HepG2 (cell line): ENCODE data around the gene EIF5. TPM values are rescaled to one million over a fixed set of nuclear protein-coding genes. Genes with fewer than 3 reads are reported as not detected.

Experiments used
- CBX2 ChIP-seq, 2 experiments: fragments of 200-600 bp in 1 of 2; sonication (generic); formaldehyde crosslinking in 1 of 2; IDR thresholded peaks; 2 replicates each; pipeline versions ENCODE4 v1.7.0 to v1.8.1; 2018 to 2022; ENCODE audit warnings: low read depth in 2 of 2, low read length in 1 of 2, mild to moderate bottlenecking in 1 of 2, missing genetic modification reagents in 1 of 2
- CC2D1A ChIP-seq: sonication (generic); formaldehyde crosslinking; IDR thresholded peaks from 2 replicates; pipeline ENCODE4 v1.8.1; 2023; ENCODE audit warnings: mild to moderate bottlenecking, missing genetic modification reagents
- CEBPB ChIP-seq: IDR thresholded peaks from 2 replicates; pipeline ENCODE4 v1.6.1; 2011; ENCODE audit warnings: low read depth, low read length, improper control_type of control experiment, borderline replicate concordance
- CHD4 ChIP-seq: fragments of 200-600 bp; sonication (generic); IDR thresholded peaks from 2 replicates; pipeline ENCODE4 v1.7.0; 2017; ENCODE audit warnings: mild to moderate bottlenecking, low read length, borderline replicate concordance
- FOXJ3 ChIP-seq: sonication (generic); formaldehyde crosslinking; IDR thresholded peaks from 2 replicates; pipeline ENCODE4 v1.4.0; 2020; ENCODE audit warnings: missing genetic modification reagents, mild to moderate bottlenecking, borderline replicate concordance
- IRF2 ChIP-seq: IDR thresholded peaks from 2 replicates; pipeline ENCODE4 v1.6.1; 2018; ENCODE audit warnings: missing genetic modification reagents, missing compliant biosample characterization
- LBX2 ChIP-seq: sonication (generic); formaldehyde crosslinking; IDR thresholded peaks from 2 replicates; pipeline ENCODE4 v1.5.0; 2020; ENCODE audit warnings: missing genetic modification reagents, mild to moderate bottlenecking, borderline replicate concordance
- MED13 ChIP-seq: sonication (generic); formaldehyde crosslinking; IDR thresholded peaks from 2 replicates; pipeline ENCODE4 v1.5.0; 2020; ENCODE audit warnings: missing genetic modification reagents
- MLX ChIP-seq: IDR thresholded peaks from 2 replicates; pipeline ENCODE4 v1.6.1; 2016
- NFE2L1 ChIP-seq: sonication (generic); formaldehyde crosslinking; IDR thresholded peaks from 2 replicates; pipeline ENCODE4 v1.4.0; 2020; ENCODE audit warnings: missing genetic modification reagents, mild to moderate bottlenecking, borderline replicate concordance
- NR2F1 ChIP-seq, 2 experiments: fragments of 450-650 bp in 1 of 2; formaldehyde crosslinking in 1 of 2; IDR thresholded peaks; 2 replicates each; pipeline versions ENCODE4 v1.5.0 to v1.6.1; 2016 to 2020; ENCODE audit warnings: mild to moderate bottlenecking in 1 of 2, missing compliant biosample characterization in 1 of 2, missing genetic modification reagents in 1 of 2, moderate library complexity in 1 of 2
- PAF1 ChIP-seq: IDR thresholded peaks from 2 replicates; pipeline ENCODE4 v1.6.1; 2016; ENCODE audit warnings: missing genetic modification reagents, missing compliant biosample characterization
- PAX8 ChIP-seq: sonication (generic); formaldehyde crosslinking; IDR thresholded peaks from 2 replicates; pipeline ENCODE4 v1.8.0; 2022; ENCODE audit warnings: mild to moderate bottlenecking, missing genetic modification reagents, borderline replicate concordance
- POGZ ChIP-seq: sonication (generic); formaldehyde crosslinking; IDR thresholded peaks from 2 replicates; pipeline ENCODE4 v1.4.0; 2020; ENCODE audit warnings: mild to moderate bottlenecking, missing genetic modification reagents
- RAD51 ChIP-seq: fragments of 450-650 bp; IDR thresholded peaks from 2 replicates; pipeline ENCODE4 v1.6.1; 2016; ENCODE audit warnings: borderline replicate concordance
- RFXANK ChIP-seq: IDR thresholded peaks from 2 replicates; pipeline ENCODE4 v1.6.1; 2016
- SMYD3 ChIP-seq: sonication (generic); formaldehyde crosslinking; IDR thresholded peaks from 2 replicates; pipeline ENCODE4 v1.8.1; 2023; ENCODE audit warnings: mild to moderate bottlenecking, missing genetic modification reagents
- SPEN ChIP-seq: sonication (generic); formaldehyde crosslinking; IDR thresholded peaks from 2 replicates; pipeline ENCODE4 v1.5.1; 2020; ENCODE audit warnings: low read depth, mild to moderate bottlenecking, missing genetic modification reagents
- SRSF4 ChIP-seq: fragments of 200-400 bp; formaldehyde crosslinking; IDR thresholded peaks from one replicate; pipeline ENCODE4 v1.6.1; 2018; ENCODE audit warnings: mild to moderate bottlenecking, low read depth, low read length, moderate library complexity; ENCODE audit not compliant: poor library complexity, severe bottlenecking
- TAF1 ChIP-seq: sonication (generic); formaldehyde crosslinking; IDR thresholded peaks from 2 replicates; pipeline ENCODE4 v1.4.0; 2020; ENCODE audit warnings: missing genetic modification reagents
- TAF15 ChIP-seq: fragments of 200-400 bp; formaldehyde crosslinking; IDR thresholded peaks from one replicate; pipeline ENCODE4 v1.6.1; 2018; ENCODE audit warnings: mild to moderate bottlenecking, low read depth, low read length; ENCODE audit not compliant: poor library complexity, severe bottlenecking
- U2AF2 ChIP-seq: fragments of 200-400 bp; formaldehyde crosslinking; IDR thresholded peaks from 2 replicates; pipeline ENCODE4 v1.6.1; 2017; ENCODE audit warnings: low read depth, mild to moderate bottlenecking, low read length
- ZMAT5 ChIP-seq: sonication (generic); formaldehyde crosslinking; IDR thresholded peaks from 2 replicates; pipeline ENCODE4 v1.5.0; 2020; ENCODE audit warnings: mild to moderate bottlenecking, low read depth, missing genetic modification reagents, borderline replicate concordance
- ZNF121 ChIP-seq: sonication (generic); formaldehyde crosslinking; IDR thresholded peaks from 2 replicates; pipeline ENCODE4 v1.5.0; 2020; ENCODE audit warnings: mild to moderate bottlenecking, missing genetic modification reagents
- ZNF362 ChIP-seq: sonication (generic); formaldehyde crosslinking; IDR thresholded peaks from 2 replicates; pipeline ENCODE4 v1.4.0; 2020; ENCODE audit warnings: missing genetic modification reagents, mild to moderate bottlenecking, borderline replicate concordance
- ZNF660 ChIP-seq: sonication (generic); formaldehyde crosslinking; IDR thresholded peaks from 2 replicates; pipeline ENCODE4 v1.5.1; 2020; ENCODE audit warnings: mild to moderate bottlenecking, low read depth, missing genetic modification reagents, borderline replicate concordance
- ZNF713 ChIP-seq: sonication (generic); formaldehyde crosslinking; IDR thresholded peaks from 2 replicates; pipeline ENCODE4 v1.4.0; 2020; ENCODE audit warnings: mild to moderate bottlenecking, missing genetic modification reagents
- polyA plus RNA-seq, 8 experiments: library from polyadenylated mRNA; depleted of rRNA in 3 of 8; stranded (reverse) in 7 of 8; unstranded in 1 of 8; fragments of >200 nt; fragmentation: Illumina TruSeq in 4 of 8; extraction: Trizol in 4 of 8; gene quantifications; 2 replicates each; pipeline versions ENCODE4 v1.2.1 to v1.2.3, GENCODE V29; 2011 to 2016; ENCODE audit warnings: low read depth in 4 of 8, missing spikeins in 1 of 8, mixed read lengths in 1 of 8; ENCODE audit not compliant: insufficient read depth in 1 of 8
- total RNA-seq, 5 experiments: library from RNA; depleted of rRNA; stranded (reverse); fragments of >200 nt; fragmentation: Illumina TruSeq; extraction: Trizol; gene quantifications; 2 replicates each; pipeline ENCODE4 v1.2.3, GENCODE V29; 2016; ENCODE audit warnings: low read depth in 1 of 5

Gene EIF5
- total and polyA plus RNA-seq, 2 of the 13 experiments (the other 11 are each of a cell fraction or from before 2014, with no cell fraction given): 189 to 281 TPM

- no peak for TF ChIP-seq CBX2 (IDR thresholded peaks at IDR 0.05; ENCODE audit: low read depth, low read length)
- 0 out of 2 replicates have a peak, but pooled peaks have one; percentile 24 for TF ChIP-seq CBX2 (CRISPR knock-in tag; IDR thresholded peaks at IDR 0.05; ENCODE audit: low read depth)
- TF ChIP-seq NR2F1 (CRISPR knock-in tag; IDR thresholded peaks at IDR 0.05): no peak
- TF ChIP-seq CHD4: no peak
- no peak for TF ChIP-seq CEBPB
- TF ChIP-seq NFE2L1 (CRISPR knock-in tag): no peak
- no peak; the same call in 1 of the 2 replicates for TF ChIP-seq PAF1 (CRISPR knock-in tag)
- TF ChIP-seq TAF15: no peak
- TF ChIP-seq CC2D1A (CRISPR knock-in tag): 0 out of 2 replicates have a peak, but pooled peaks have one; percentile 43
- no peak for TF ChIP-seq LBX2 (CRISPR knock-in tag)
- TF ChIP-seq PAX8: peak; percentile 70; the same call in 1 of the 2 replicates
- TF ChIP-seq IRF2 (CRISPR knock-in tag): peak; percentile 30; the same call in 1 of the 2 replicates
- no peak for TF ChIP-seq U2AF2
- 0 out of 2 replicates have a peak, but pooled peaks have one; percentile 53 for TF ChIP-seq SMYD3 (CRISPR knock-in tag)
- no peak; the same call in none of the 2 replicates for TF ChIP-seq MED13 (CRISPR knock-in tag)
- TF ChIP-seq ZNF660 (CRISPR knock-in tag): no peak; the same call in 1 of the 2 replicates
- peak; percentile 97 for TF ChIP-seq TAF1 (CRISPR knock-in tag)
- no peak for TF ChIP-seq RAD51
- TF ChIP-seq ZMAT5 (CRISPR knock-in tag): no peak
- peak; percentile 77; the same call in 1 of the 2 replicates for TF ChIP-seq FOXJ3 (CRISPR knock-in tag)
- peak; percentile 48; the same call in 1 of the 2 replicates for TF ChIP-seq POGZ (CRISPR knock-in tag)
- no peak for TF ChIP-seq ZNF713 (CRISPR knock-in tag)
- peak; percentile 16; the same call in 1 of the 2 replicates for TF ChIP-seq ZNF121
- TF ChIP-seq SRSF4: no peak
- TF ChIP-seq ZNF362 (CRISPR knock-in tag): no peak
- TF ChIP-seq RFXANK (CRISPR knock-in tag): peak; percentile 68; the same call in 1 of the 2 replicates
- peak; percentile 88 for TF ChIP-seq SPEN
- TF ChIP-seq MLX: no peak
Observed at GRCh38 chr14:103333754-103334643, at the start of gene EIF5 (continued).
